ENCODE data around the gene LRGUK. TPM values are rescaled to one million over a fixed set of nuclear protein-coding genes. Genes with fewer than 3 reads are reported as not detected.

LRGUK gene
- total and polyA plus RNA-seq, 2 of the 4 experiments (the other 2 are of a cell fraction) = 0.07 TPM; not detected in 1

- Histone ChIP-seq H3K23ac (ENCODE audit: low read depth, low read length) (no peak overlapping the region), H2BK5ac (ENCODE audit: low read depth, low read length, poor library complexity, severe bottlenecking) (no peak overlapping the region), H3K9ac (ENCODE audit: low read depth, low read length) (no peak overlapping the region), H3K27ac (ENCODE audit: insufficient read depth, low read length) (no peak overlapping the region), H2BK120ac (ENCODE audit: low read depth, low read length) (no peak overlapping the region), H2BK20ac (ENCODE audit: low read depth, low read length) (no peak overlapping the region), H3K36me3 (ENCODE audit: control insufficient read depth, insufficient read depth, low read length) (no peaks in the 10 kb centered on the region), H3K4ac (ENCODE audit: low read depth, low read length) (no peak overlapping the region), H2AK5ac (ENCODE audit: low read depth, low read length) (no peak overlapping the region), H2AK9ac (replicated peaks; ENCODE audit: low read depth, low read length, poor library complexity) (no peak overlapping the region), H3K79me1 (ENCODE audit: low read depth in 1 of 2, low read length in 2 of 2) (no peaks in the 10 kb centered on the region), H3K56ac (ENCODE audit: extremely low read depth, insufficient read depth, low read length) (no peak overlapping the region), H3K4me3 (ENCODE audit: insufficient read depth, low read depth, low read length) (no peak overlapping the region), H3K9me1 (ENCODE audit: insufficient read depth, low read length) (no peaks in the 10 kb centered on the region), H3K18ac (ENCODE audit: low read depth, low read length) (no peak overlapping the region), H3K4me2 (ENCODE audit: low read depth, low read length) (no peak overlapping the region), H2AFZ (replicated peaks; ENCODE audit: low read length, poor library complexity) (no peak overlapping the region), H4K8ac (ENCODE audit: low read depth in 2 of 2, low read length in 2 of 2) (no peak overlapping the region), H4K91ac (ENCODE audit: insufficient read depth, low read depth, low read length) (no peak overlapping the region), H3K4me1 (ENCODE audit: control insufficient read depth, insufficient read depth, low read length) (no peaks in the 10 kb centered on the region), H3K9me3 (ENCODE audit: control insufficient read depth, insufficient read depth, low read length) (no peaks in the 10 kb centered on the region), H4K5ac (ENCODE audit: low read depth, low read length) (no peak overlapping the region), H2BK15ac (ENCODE audit: low read depth, low read length) (no peak overlapping the region), H3K27me3 (ENCODE audit: control insufficient read depth, insufficient read depth, low read length) (no peaks in the 10 kb centered on the region), H4K20me1 (ENCODE audit: insufficient read depth, low read length) (no peaks in the 10 kb centered on the region), H3K14ac (replicated peaks; ENCODE audit: low read depth, low read length) (no peak overlapping the region)
- no CpG with 5 or more reads among the region's 2 CpGs for WGBS, 2 experiments (ENCODE audit: extremely low coverage in 2 of 2, insufficient read length in 1 of 2)
- BruUV-seq (replicated peaks) = no TSS peak
- ATAC-seq (ENCODE audit: low read depth) (no peak), DNase-seq (no peak)
- ChIA-PET CTCF (no interaction called here), POLR2A (ENCODE audit: unreplicated experiment) (no interaction called here)
- dilution Hi-C loops (cut with HindIII; ENCODE audit: low sequenced_read_pairs, unreplicated experiment) = no loop called here
- intact Hi-C loops (cut with micrococcal nuclease) = no loop called here
- in situ Hi-C loops (cut with MboI; ENCODE audit: low sequenced_read_pairs) = no loop called here
- TF ChIP-seq BHLHE40 (IDR thresholded peaks at IDR 0.05; ENCODE audit: low read depth, low read length) (no peak), NFE2L2 (IDR thresholded peaks at IDR 0.05; ENCODE audit: low read depth, low read length) (no peak), SMC3 (IDR thresholded peaks at IDR 0.05; ENCODE audit: low read depth, low read length) (no peak), CTCF (conservative IDR thresholded peaks at IDR 0.05; ENCODE audit: low read depth, low read length) (no peak), MXI1 (IDR thresholded peaks at IDR 0.05; ENCODE audit: borderline replicate concordance, low read depth, low read length) (no peak), ELK1 (IDR thresholded peaks at IDR 0.05; ENCODE audit: borderline replicate concordance, low read depth, low read length) (no peak), CEBPB (IDR thresholded peaks at IDR 0.05; ENCODE audit: low read depth, low read length) (no peak), RFX5 (IDR thresholded peaks at IDR 0.05; ENCODE audit: low read depth, low read length) (no peak), MAFK (IDR thresholded peaks at IDR 0.05; ENCODE audit: low read depth, low read length) (no peak), CHD1 (IDR thresholded peaks at IDR 0.05; ENCODE audit: low read depth, low read length) (no peak), RCOR1 (IDR thresholded peaks at IDR 0.05; ENCODE audit: insufficient replicate concordance, low read length) (no peak), FOS (IDR thresholded peaks at IDR 0.05; ENCODE audit: low read depth, low read length) (no peak), USF2 (IDR thresholded peaks at IDR 0.05; ENCODE audit: low read depth, low read length) (no peak), RAD21 (IDR thresholded peaks at IDR 0.05; ENCODE audit: low read length) (no peak), POLR2A (IDR thresholded peaks at IDR 0.05; ENCODE audit: low read depth, low read length) (no peak), MAZ (IDR thresholded peaks at IDR 0.05; ENCODE audit: borderline replicate concordance, low read depth, low read length) (no peak)
Observed at GRCh38 chr7:134245253-134245652, 118.1 kb downstream of the LRGUK start.
